Panc1 (cell line): ENCODE measurements around the gene NT5DC3. TPM values are rescaled to one million over a fixed set of nuclear protein-coding genes. Genes with fewer than 3 reads are reported as not detected.

Source experiments
- ATAC-seq: fragments of 200-7000 bp; cut with Tn5 transposase; 2 replicates; pipeline ENCODE4 v1.9.1; 2020; ENCODE audit warnings: mild to moderate bottlenecking, moderate library complexity
- BruUV-seq: library from RNA; stranded (reverse); fragments of 400-500 nt; replicated peaks from 2 replicates; lab custom pipeline; 2021; lab: Mats Ljungman, UMichigan
- CTCF ChIA-PET: fragments of 300-600 bp; sonication (Branson Sonifier 250); formaldehyde crosslinking; loops from one replicate; lab custom pipeline; 2022; ENCODE audit warnings: antibody characterized with exemption; lab: Charles Lee
- POLR2A ChIA-PET: fragments of 300-600 bp; sonication (Branson Sonifier 250); formaldehyde crosslinking; loops from one replicate; lab custom pipeline; 2022; ENCODE audit warnings: antibody characterized with exemption; lab: Charles Lee
- DNase-seq: peaks from one replicate; pipeline ENCODE4 v3.0.0-alpha.2; 2010; ENCODE audit warnings: low read depth, low spot score
- H3K27ac ChIP-seq: 2 replicates; pipeline ENCODE4 v1.5.1; 2011; ENCODE audit warnings: mild to moderate bottlenecking, low read length, inconsistent platforms
- H3K27me3 ChIP-seq: fragments of 200-500 bp; sonication (Bioruptor generic); 2 replicates; pipeline ENCODE4 v1.6.0; 2014; ENCODE audit warnings: low read length, inconsistent platforms; ENCODE audit not compliant: control insufficient read depth, insufficient read depth
- H3K36me3 ChIP-seq: fragments of 200-500 bp; sonication (Bioruptor generic); 2 replicates; pipeline ENCODE4 v1.5.1; 2014; ENCODE audit warnings: inconsistent platforms, mild to moderate bottlenecking, low read length, moderate library complexity; ENCODE audit not compliant: control insufficient read depth, insufficient read depth
- H3K4me1 ChIP-seq: 2 replicates; pipeline ENCODE4 v1.5.1; 2011; ENCODE audit warnings: inconsistent platforms, mild to moderate bottlenecking, low read length, moderate library complexity; ENCODE audit not compliant: control insufficient read depth, insufficient read depth
- H3K4me3 ChIP-seq, 2 experiments: 2 replicates each; pipeline ENCODE4 v1.5.1; 2011 to 2012; ENCODE audit warnings: low read depth in 2 of 2, low read length in 2 of 2, mild to moderate bottlenecking in 2 of 2, inconsistent platforms in 1 of 2, moderate library complexity in 1 of 2
- H3K9me3 ChIP-seq: fragments of 200-500 bp; sonication (Bioruptor generic); 2 replicates; pipeline ENCODE4 v1.5.1; 2014; ENCODE audit warnings: low read depth, mild to moderate bottlenecking, inconsistent platforms, low read length, moderate library complexity; ENCODE audit not compliant: control insufficient read depth, insufficient read depth
- CTCF ChIP-seq: fragments of 450-650 bp; IDR thresholded peaks from 2 replicates; pipeline ENCODE4 v1.5.1; 2017; ENCODE audit warnings: mild to moderate bottlenecking
- POLR2AphosphoS5 ChIP-seq: IDR thresholded peaks from 2 replicates; pipeline ENCODE4 v1.6.1; 2012; ENCODE audit warnings: mild to moderate bottlenecking, low read depth, low read length, moderate library complexity
- REST ChIP-seq, 2 experiments: IDR thresholded peaks; 2 replicates each; pipeline ENCODE4 v1.6.1; 2011 to 2012; ENCODE audit warnings: low read depth in 2 of 2, control low read depth in 1 of 2, low read length in 1 of 2, mild to moderate bottlenecking in 1 of 2, moderate library complexity in 1 of 2; ENCODE audit not compliant: insufficient read depth in 1 of 2
- SIN3A ChIP-seq: IDR thresholded peaks from 2 replicates; pipeline ENCODE4 v1.6.1; 2012; ENCODE audit warnings: low read depth, mild to moderate bottlenecking, low read length, moderate library complexity, borderline replicate concordance; ENCODE audit not compliant: insufficient read depth
- TCF7L2 ChIP-seq: IDR thresholded peaks from 2 replicates; pipeline ENCODE4 v1.6.1; 2011; ENCODE audit warnings: mild to moderate bottlenecking, low read depth, low read length, inconsistent platforms
- in situ Hi-C: cut with HindIII; loops from 2 replicates; pipeline ENCODE4 v1.10.0; 2016; ENCODE audit warnings: low sequenced_read_pairs, low pct_unique_long_range_greater_than_20kb
- intact Hi-C: fragments of 100-400 bp; cut with micrococcal nuclease; formaldehyde crosslinking; loops from one replicate; pipeline ENCODE4 v1.10.0; 2022; ENCODE audit not compliant: unreplicated experiment
- total RNA-seq: library from RNA; stranded (reverse); gene quantifications from one replicate; pipeline ENCODE4 v1.2.1, GENCODE V29; 2021; ENCODE audit not compliant: unreplicated experiment

NT5DC3 gene
- total RNA-seq, 1 experiment from 2014 or later: 24.9 TPM

GRCh38 chr12:103850429-103850828, 9.4 kb upstream of the NT5DC3 start:
- no peak for TF ChIP-seq CTCF
- no peak for TF ChIP-seq POLR2AphosphoS5
- TF ChIP-seq TCF7L2: no peak
- TF ChIP-seq REST (IDR thresholded peaks at IDR 0.05; ENCODE audit: insufficient read depth in 1 of 2, low read depth in 2 of 2, low read length in 1 of 2): no peak
- TF ChIP-seq SIN3A: no peak
- Histone ChIP-seq H3K4me1 (peaks cover 4% of the 10 kb centered on the region; the same call in 1 of the 2 replicates), H3K4me3 (no peak overlapping the region), H3K36me3 (no peaks in the 10 kb centered on the region), H3K9me3 (no peaks in the 10 kb centered on the region), H3K27ac (no peak overlapping the region), H3K27me3 (no peaks in the 10 kb centered on the region)
- DNase-seq (no peak), ATAC-seq (no peak)
- ChIA-PET POLR2A (interaction anchor here (0.6 kb wide), 1 partner anchor 252 kb away, joined by 4 read pairs; no protein-coding TSS in a partner anchor), CTCF (interaction anchor here (0.6 kb wide), 1 partner anchor 19 kb away, joined by 5 read pairs; no protein-coding TSS in a partner anchor)
- intact Hi-C loops (no loop called here), in situ Hi-C loops (no loop called here)
- no TSS peak for BruUV-seq

- no peak for ATAC-seq
- peaks cover 4% of the 10 kb centered on the region; the same call in 1 of the 2 replicates for H3K4me1 ChIP-seq
- in situ Hi-C loops (no loop called here), intact Hi-C loops (no loop called here)
- no peaks in the 10 kb centered on the region for H3K36me3 ChIP-seq
- no peak overlapping the region for H3K27ac ChIP-seq
- no peaks in the 10 kb centered on the region for H3K9me3 ChIP-seq
- TF ChIP-seq TCF7L2 (no peak), REST (IDR thresholded peaks at IDR 0.05; ENCODE audit: insufficient read depth in 1 of 2, low read depth in 2 of 2, low read length in 1 of 2) (no peak), CTCF (no peak), SIN3A (no peak), POLR2AphosphoS5 (no peak)
- DNase-seq: no peak
- H3K4me3 ChIP-seq: no peak overlapping the region
- H3K27me3 ChIP-seq: no peaks in the 10 kb centered on the region
- BruUV-seq: no TSS peak
- ChIA-PET CTCF (no interaction called here), POLR2A (no interaction called here)
Observed at GRCh38 chr12:103848917-103849491, 8.0 kb upstream of the NT5DC3 start.
